Measurements from ENCODE around the gene PLEKHO2. TPM values are rescaled to one million over a fixed set of nuclear protein-coding genes. Genes with fewer than 3 reads are reported as not detected.
A peak's percentile ranks its signal among the peaks of the same experiment; 100 is the strongest.

Gene PLEKHO2
- total RNA-seq, 1 donor from 2014 or later: 3.9 TPM

GRCh38 chr15:64856429-64857145, 14.9 kb downstream of the PLEKHO2 start:
- no peak for ATAC-seq

- peak; percentile 38 for ATAC-seq
These were observed 15.7 kb downstream of the PLEKHO2 start for GRCh38 chr15:64857421-64857820.

GRCh38 chr15:64858021-64858575, 16.4 kb downstream of the PLEKHO2 start:
- no peak for ATAC-seq

GRCh38 chr15:64859226-64859625, 17.5 kb downstream of the PLEKHO2 start:
- no peak for ATAC-seq

- no peak for ATAC-seq
These were observed 19.6 kb downstream of the PLEKHO2 start for GRCh38 chr15:64861331-64861730.

- no peak for ATAC-seq
These were observed 20.2 kb downstream of the PLEKHO2 start for GRCh38 chr15:64861960-64862359.

GRCh38 chr15:64862408-64862807, 20.7 kb downstream of the PLEKHO2 start:
- no peak for ATAC-seq

- no peak for ATAC-seq
These were observed 22.4 kb downstream of the PLEKHO2 start for GRCh38 chr15:64864068-64864467.

- peak; percentile 21 for ATAC-seq
These were observed 23.6 kb downstream of the PLEKHO2 start for GRCh38 chr15:64865126-64865997.

- no peak for ATAC-seq
These were observed 24.3 kb downstream of the PLEKHO2 start for GRCh38 chr15:64865998-64866520.

GRCh38 chr15:64869501-64869900, 27.8 kb downstream of the PLEKHO2 start:
- no peak for ATAC-seq

- ATAC-seq: no peak
These were observed 28.6 kb downstream of the PLEKHO2 start for GRCh38 chr15:64870353-64870752.

- no peak for ATAC-seq
These were observed 34.0 kb downstream of the PLEKHO2 start for GRCh38 chr15:64875641-64876223.

GRCh38 chr15:64877435-64877834, 35.7 kb downstream of the PLEKHO2 start:
- ATAC-seq: peak; percentile 57

GRCh38 chr15:64878705-64879104, 37.0 kb downstream of the PLEKHO2 start:
- ATAC-seq: no peak

- peak; percentile 31 for ATAC-seq
These were observed 41.4 kb downstream of the PLEKHO2 start for GRCh38 chr15:64883100-64883581.

GRCh38 chr15:64883997-64884511, 42.3 kb downstream of the PLEKHO2 start:
- peak; percentile 72 for ATAC-seq

GRCh38 chr15:64884679-64885078, 43.0 kb downstream of the PLEKHO2 start:
- no peak for ATAC-seq

GRCh38 chr15:64888336-64888735, 46.6 kb downstream of the PLEKHO2 start:
- no peak for ATAC-seq

- no peak for ATAC-seq
These were observed 49.8 kb downstream of the PLEKHO2 start for GRCh38 chr15:64891561-64891960.

GRCh38 chr15:64892847-64893403, 51.2 kb downstream of the PLEKHO2 start:
- ATAC-seq: no peak
